Measurements from ENCODE around the gene MAG. TPM values are rescaled to one million over a fixed set of nuclear protein-coding genes. Genes with fewer than 3 reads are reported as not detected.

MAG gene
- total RNA-seq, 1 experiment from 2014 or later, result not detected

DNA sequence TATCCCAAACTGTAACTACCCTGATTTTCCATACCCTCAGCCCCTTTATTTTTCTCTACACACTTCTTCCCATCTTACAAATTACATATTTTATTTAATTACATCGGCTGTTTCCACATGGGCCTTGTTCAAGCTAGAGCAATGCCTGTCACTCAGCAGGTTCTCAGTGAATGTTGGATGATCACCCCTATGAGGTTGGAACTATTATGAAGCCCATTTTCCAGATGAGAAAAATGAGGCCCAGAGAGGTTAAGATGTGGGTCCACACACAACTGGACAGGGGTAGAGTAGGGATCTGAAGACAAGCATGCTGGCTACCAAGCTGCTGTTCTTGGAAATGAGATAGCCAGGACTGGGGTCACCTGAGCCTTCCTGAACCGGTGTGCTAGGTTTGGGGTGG, 10.0 kb downstream of the MAG start:
- no peak for DNase-seq (ENCODE audit: unreplicated experiment)
- TF ChIP-seq CTCF (IDR thresholded peaks at IDR 0.05; ENCODE audit: unreplicated experiment), result no peak
- BruUV-seq (replicated peaks), result no TSS peak
- Mint-ChIP-seq H3K4me3 (ENCODE audit: unreplicated experiment) (no peak overlapping the region), H3K4me1 (ENCODE audit: insufficient read depth, unreplicated experiment) (no peaks in the 10 kb centered on the region), H3K36me3 (ENCODE audit: insufficient read depth, unreplicated experiment) (no peaks in the 10 kb centered on the region), H3K27me3 (ENCODE audit: insufficient read depth, unreplicated experiment) (peaks cover 12% of the 10 kb centered on the region), H3K9me3 (ENCODE audit: unreplicated experiment) (no peaks in the 10 kb centered on the region), H3K27ac (ENCODE audit: low read depth, unreplicated experiment) (no peak overlapping the region)
- CTCF ChIA-PET, result no interaction called here
- POLR2A ChIA-PET, result interaction anchor here (0.7 to 0.8 kb wide), 2 partner anchors 11 to 32 kb away, joined by 3 read pairs; no protein-coding TSS in a partner anchor
- intact Hi-C loops (cut with micrococcal nuclease), result no loop called here

DNA sequence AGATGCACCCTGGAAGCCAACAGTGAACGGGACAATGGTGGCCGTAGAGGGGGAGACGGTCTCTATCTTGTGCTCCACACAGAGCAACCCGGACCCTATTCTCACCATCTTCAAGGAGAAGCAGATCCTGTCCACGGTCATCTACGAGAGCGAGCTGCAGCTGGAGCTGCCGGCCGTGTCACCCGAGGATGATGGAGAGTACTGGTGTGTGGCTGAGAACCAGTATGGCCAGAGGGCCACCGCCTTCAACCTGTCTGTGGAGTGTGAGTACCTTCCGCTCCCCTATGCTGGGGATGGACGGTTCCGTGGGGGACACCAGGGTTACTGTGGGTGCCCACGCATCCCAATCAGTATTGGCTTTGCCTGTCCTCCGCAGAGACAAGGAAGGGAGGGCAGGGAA, 10.5 kb downstream of the MAG start:
- Mint-ChIP-seq H3K27ac (ENCODE audit: low read depth, unreplicated experiment) (no peak overlapping the region), H3K4me1 (ENCODE audit: insufficient read depth, unreplicated experiment) (no peaks in the 10 kb centered on the region), H3K9me3 (ENCODE audit: unreplicated experiment) (no peaks in the 10 kb centered on the region), H3K27me3 (ENCODE audit: insufficient read depth, unreplicated experiment) (peaks cover 12% of the 10 kb centered on the region), H3K4me3 (ENCODE audit: unreplicated experiment) (no peak overlapping the region), H3K36me3 (ENCODE audit: insufficient read depth, unreplicated experiment) (no peaks in the 10 kb centered on the region)
- CTCF ChIA-PET, result no interaction called here
- TF ChIP-seq CTCF (IDR thresholded peaks at IDR 0.05; ENCODE audit: unreplicated experiment), result no peak
- POLR2A ChIA-PET, result interaction anchor here (0.7 to 0.8 kb wide), 2 partner anchors 10 to 32 kb away, joined by 3 read pairs; no protein-coding TSS in a partner anchor
- BruUV-seq (replicated peaks), result no TSS peak
- intact Hi-C loops (cut with micrococcal nuclease), result no loop called here
- DNase-seq (ENCODE audit: unreplicated experiment), result no peak

DNA sequence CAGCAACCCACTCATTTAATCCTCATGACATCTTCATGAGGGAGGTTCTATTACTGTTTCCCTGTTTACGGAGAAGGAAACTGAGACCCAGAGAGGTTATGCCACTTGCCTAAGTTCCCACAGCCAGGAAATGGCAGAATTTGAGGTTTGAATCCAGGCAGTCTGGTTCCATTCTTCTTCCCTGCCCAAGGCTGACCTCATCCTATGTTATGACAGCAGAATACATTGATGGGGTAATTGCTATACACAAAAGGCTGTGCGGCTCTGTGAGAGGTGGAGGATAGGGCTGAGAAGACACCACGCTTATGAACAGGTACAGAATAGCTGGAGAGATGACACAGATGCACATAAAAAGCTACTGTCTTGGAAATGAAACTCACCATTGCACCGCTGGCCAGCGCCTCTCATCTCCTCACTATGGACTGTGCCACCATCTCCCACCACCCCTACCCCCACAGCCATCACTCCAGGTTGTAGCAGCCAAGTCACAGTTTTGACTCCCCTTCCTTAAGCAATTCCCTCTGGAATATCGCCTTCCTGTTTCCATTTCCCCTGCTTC, 11.5 kb downstream of the MAG start:
- no TSS peak for BruUV-seq (replicated peaks)
- peaks cover 12% of the 10 kb centered on the region for H3K27me3 Mint-ChIP-seq (ENCODE audit: insufficient read depth, unreplicated experiment)
- H3K4me1 Mint-ChIP-seq (ENCODE audit: insufficient read depth, unreplicated experiment), result no peaks in the 10 kb centered on the region
- no peak for TF ChIP-seq CTCF (IDR thresholded peaks at IDR 0.05; ENCODE audit: unreplicated experiment)
- H3K4me3 Mint-ChIP-seq (ENCODE audit: unreplicated experiment), result no peak overlapping the region
- POLR2A ChIA-PET, result no interaction called here
- H3K9me3 Mint-ChIP-seq (ENCODE audit: unreplicated experiment), result no peaks in the 10 kb centered on the region
- no peaks in the 10 kb centered on the region for H3K36me3 Mint-ChIP-seq (ENCODE audit: insufficient read depth, unreplicated experiment)
- intact Hi-C loops (cut with micrococcal nuclease), result no loop called here
- CTCF ChIA-PET, result interaction anchor here (0.6 kb wide), 2 partner anchors 12 to 245 kb away, joined by 3 read pairs; no protein-coding TSS in a partner anchor
- H3K27ac Mint-ChIP-seq (ENCODE audit: low read depth, unreplicated experiment), result no peak overlapping the region
- no peak for DNase-seq (ENCODE audit: unreplicated experiment)

DNA sequence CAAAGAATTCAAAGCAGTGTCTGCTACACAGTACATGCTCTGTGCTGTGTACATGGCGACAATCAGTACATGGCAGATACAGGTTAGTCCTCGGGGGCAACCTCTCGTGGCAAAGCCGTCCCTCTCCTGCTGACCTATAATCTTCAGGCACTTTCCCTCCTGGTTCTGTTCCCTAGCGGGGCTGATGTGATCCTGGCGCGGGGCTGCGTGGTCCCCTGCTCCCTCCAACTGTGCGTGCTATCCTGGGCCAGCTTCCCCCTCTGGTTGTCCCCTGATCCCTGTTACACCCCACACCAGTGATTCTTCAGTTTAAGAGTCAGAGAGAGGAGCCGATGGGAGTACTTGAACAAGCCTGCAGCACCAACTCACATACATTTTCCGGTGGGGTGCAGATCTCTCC, 12.1 kb downstream of the MAG start:
- TF ChIP-seq CTCF (IDR thresholded peaks at IDR 0.05; ENCODE audit: unreplicated experiment), result no peak
- H3K4me1 Mint-ChIP-seq (ENCODE audit: insufficient read depth, unreplicated experiment), result no peaks in the 10 kb centered on the region
- peaks cover 12% of the 10 kb centered on the region for H3K27me3 Mint-ChIP-seq (ENCODE audit: insufficient read depth, unreplicated experiment)
- ChIA-PET POLR2A (no interaction called here), CTCF (interaction anchor here (0.6 kb wide), 1 partner anchor 13 kb away, joined by 3 read pairs; no protein-coding TSS in a partner anchor)
- no peak for DNase-seq (ENCODE audit: unreplicated experiment)
- H3K9me3 Mint-ChIP-seq (ENCODE audit: unreplicated experiment), result no peaks in the 10 kb centered on the region
- H3K4me3 Mint-ChIP-seq (ENCODE audit: unreplicated experiment), result no peak overlapping the region
- intact Hi-C loops (cut with micrococcal nuclease), result no loop called here
- H3K27ac Mint-ChIP-seq (ENCODE audit: low read depth, unreplicated experiment), result no peak overlapping the region
- no TSS peak for BruUV-seq (replicated peaks)
- no peaks in the 10 kb centered on the region for H3K36me3 Mint-ChIP-seq (ENCODE audit: insufficient read depth, unreplicated experiment)

Data from MCF 10A (cell line).